Immature natural killer cell (primary cell): ENCODE data around the gene CCDC121. TPM values are rescaled to one million over a fixed set of nuclear protein-coding genes. Genes with fewer than 3 reads are reported as not detected.
"Not testable (repeated sequence)": the region's sequence is repeated elsewhere in the genome, so short reads cannot be mapped to it uniquely, and the experiment has no call there.

Experiments used
- DNase-seq, 3 donors: peaks; one replicate each; pipeline ENCODE4 v3.0.0; 2022; ENCODE audit warnings: mixed read lengths in 1 of 3
- H3K27ac Mint-ChIP-seq, 6 donors: one replicate each; pipeline ENCODE4 v1.8.0; 2020; ENCODE audit warnings: mixed read lengths in 6 of 6, mild to moderate bottlenecking in 5 of 6, inconsistent platforms in 4 of 6, moderate library complexity in 3 of 6
- H3K27me3 Mint-ChIP-seq, 3 donors: one replicate each; pipeline ENCODE4 v1.8.0; 2020 to 2021; ENCODE audit warnings: low read depth in 3 of 3, mild to moderate bottlenecking in 3 of 3, mixed read lengths in 3 of 3, moderate library complexity in 3 of 3, inconsistent platforms in 1 of 3
- H3K36me3 Mint-ChIP-seq, 3 donors: one replicate each; pipeline ENCODE4 v1.8.0; 2020; ENCODE audit warnings: mixed read lengths in 3 of 3, inconsistent platforms in 2 of 3, mild to moderate bottlenecking in 2 of 3
- H3K4me1 Mint-ChIP-seq, 2 donors: one replicate each; pipeline ENCODE4 v1.8.0; 2020; ENCODE audit warnings: inconsistent platforms in 2 of 2, mild to moderate bottlenecking in 2 of 2, mixed read lengths in 2 of 2, moderate library complexity in 1 of 2
- H3K4me3 Mint-ChIP-seq, 5 donors: one replicate each; pipeline ENCODE4 v1.8.0; 2020; ENCODE audit warnings: mild to moderate bottlenecking in 5 of 5, mixed read lengths in 5 of 5, inconsistent platforms in 3 of 5, moderate library complexity in 3 of 5
- H3K9me3 Mint-ChIP-seq, 6 donors: one replicate each; pipeline ENCODE4 v1.8.0; 2020; ENCODE audit warnings: mild to moderate bottlenecking in 6 of 6, mixed read lengths in 6 of 6, inconsistent platforms in 4 of 6, moderate library complexity in 3 of 6
- polyA plus RNA-seq, 3 donors: library from polyadenylated mRNA; unstranded; fragments of 300-500 nt; fragmentation: Illumina TruSeq; gene quantifications; one replicate each; pipeline ENCODE4 v1.2.3, GENCODE V29; 2021

The CCDC121 gene
- polyA plus RNA-seq, 3 donors from 2014 or later = 1.1 to 2.9 TPM; not detected in 1

- DNase-seq = no peak
- H3K36me3 Mint-ChIP-seq = peaks cover 20 to 40% (median 25%) of the 10 kb centered on the region in 3 donors
- H3K4me3 Mint-ChIP-seq = no peak overlapping the region
- H3K9me3 Mint-ChIP-seq = no peaks in the 10 kb centered on the region
- peaks cover 0 to 2% (median 0%) of the 10 kb centered on the region in 3 donors for H3K27me3 Mint-ChIP-seq
- H3K4me1 Mint-ChIP-seq = no peaks in the 10 kb centered on the region
- peak overlapping the region in 2 of 6 donors; percentile 25 to 31 for H3K27ac Mint-ChIP-seq
Observed at GRCh38 chr2:27624943-27625342, 3.9 kb downstream of the CCDC121 start.

GRCh38 chr2:27622921-27623384 is 5.9 kb downstream of the CCDC121 start:
- no peak for DNase-seq
- Mint-ChIP-seq H3K9me3 (no peaks in the 10 kb centered on the region), H3K36me3 (peaks cover 29 to 52% (median 34%) of the 10 kb centered on the region in 3 donors), H3K4me1 (no peaks in the 10 kb centered on the region), H3K4me3 (no peak overlapping the region), H3K27me3 (no peaks in the 10 kb centered on the region), H3K27ac (no peak overlapping the region)

GRCh38 chr2:27621524-27621923 is 7.3 kb downstream of the CCDC121 start:
- Mint-ChIP-seq H3K27me3 (no peaks in the 10 kb centered on the region), H3K36me3 (peaks cover 38 to 62% (median 42%) of the 10 kb centered on the region in 3 donors), H3K27ac (peak overlapping the region in 1 of 6 donors; percentile 47), H3K9me3 (no peaks in the 10 kb centered on the region), H3K4me3 (no peak overlapping the region), H3K4me1 (no peaks in the 10 kb centered on the region)
- no peak for DNase-seq

GRCh38 chr2:27615316-27615715 is 13.5 kb downstream of the CCDC121 start:
- H3K4me1 Mint-ChIP-seq = no peaks in the 10 kb centered on the region
- no peak overlapping the region for H3K27ac Mint-ChIP-seq
- H3K4me3 Mint-ChIP-seq = no peak overlapping the region
- H3K36me3 Mint-ChIP-seq = peaks cover 28 to 46% (median 32%) of the 10 kb centered on the region in 3 donors
- no peaks in the 10 kb centered on the region for H3K27me3 Mint-ChIP-seq
- no peak for DNase-seq
- H3K9me3 Mint-ChIP-seq = no peaks in the 10 kb centered on the region

- H3K4me1 Mint-ChIP-seq = no peaks in the 10 kb centered on the region
- H3K4me3 Mint-ChIP-seq = no peak overlapping the region
- H3K27me3 Mint-ChIP-seq = no peaks in the 10 kb centered on the region
- no peak overlapping the region for H3K27ac Mint-ChIP-seq
- H3K9me3 Mint-ChIP-seq = no peaks in the 10 kb centered on the region
- H3K36me3 Mint-ChIP-seq = peaks cover 25 to 41% (median 28%) of the 10 kb centered on the region in 3 donors
- no peak for DNase-seq
Observed at GRCh38 chr2:27613985-27614384, 14.8 kb downstream of the CCDC121 start.

- DNase-seq = no peak
- Mint-ChIP-seq H3K4me3 (no peak overlapping the region), H3K4me1 (no peaks in the 10 kb centered on the region), H3K9me3 (no peaks in the 10 kb centered on the region), H3K27me3 (no peaks in the 10 kb centered on the region), H3K36me3 (peaks cover 29 to 52% (median 34%) of the 10 kb centered on the region in 3 donors), H3K27ac (no peak overlapping the region)
Observed at GRCh38 chr2:27606611-27607010, 22.2 kb downstream of the CCDC121 start.

GRCh38 chr2:27596627-27597026 is 32.2 kb downstream of the CCDC121 start:
- peaks cover 30 to 49% (median 34%) of the 10 kb centered on the region in 3 donors for H3K36me3 Mint-ChIP-seq
- peaks cover 9 to 14% (median 10%) of the 10 kb centered on the region in 6 donors for H3K9me3 Mint-ChIP-seq
- DNase-seq = no peak
- H3K27me3 Mint-ChIP-seq = peaks cover 0 to 3% (median 0%) of the 10 kb centered on the region in 3 donors
- H3K4me3 Mint-ChIP-seq = no peak overlapping the region
- peaks cover 46 to 55% of the 10 kb centered on the region in 2 donors for H3K4me1 Mint-ChIP-seq
- peak overlapping the region in 2 of 6 donors; percentile 23 to 31 for H3K27ac Mint-ChIP-seq

- H3K9me3 Mint-ChIP-seq = peaks cover 10 to 19% (median 15%) of the 10 kb centered on the region in 6 donors
- not testable (repeated sequence) for H3K4me3 Mint-ChIP-seq, H3K27ac Mint-ChIP-seq, H3K27me3 Mint-ChIP-seq, DNase-seq
- H3K4me1 Mint-ChIP-seq = peaks cover 50 to 64% of the 10 kb centered on the region in 2 donors
- H3K36me3 Mint-ChIP-seq = peaks cover 26 to 48% (median 35%) of the 10 kb centered on the region in 3 donors
Observed at GRCh38 chr2:27595412-27595811, 33.4 kb downstream of the CCDC121 start.

GRCh38 chr2:27594020-27594703 is 34.6 kb downstream of the CCDC121 start:
- Mint-ChIP-seq H3K9me3 (peaks cover 10 to 23% (median 15%) of the 10 kb centered on the region in 6 donors), H3K4me1 (peaks cover 50 to 69% of the 10 kb centered on the region in 2 donors), H3K36me3 (peaks cover 23 to 41% (median 39%) of the 10 kb centered on the region in 3 donors)
- not testable (repeated sequence) for H3K27ac Mint-ChIP-seq, H3K4me3 Mint-ChIP-seq, DNase-seq, H3K27me3 Mint-ChIP-seq

GRCh38 chr2:27593240-27593639 is 35.6 kb downstream of the CCDC121 start:
- peak overlapping the region in 2 of 5 donors; percentile 21 to 40 for H3K4me3 Mint-ChIP-seq
- peaks cover 10 to 23% (median 15%) of the 10 kb centered on the region in 6 donors for H3K9me3 Mint-ChIP-seq
- H3K4me1 Mint-ChIP-seq = peaks cover 45 to 72% of the 10 kb centered on the region in 2 donors
- peaks cover 0 to 3% (median 0%) of the 10 kb centered on the region in 3 donors for H3K27me3 Mint-ChIP-seq
- no peak overlapping the region for H3K27ac Mint-ChIP-seq
- DNase-seq = no peak
- H3K36me3 Mint-ChIP-seq = peaks cover 21 to 40% (median 39%) of the 10 kb centered on the region in 3 donors

- peak overlapping the region in 1 of 6 donors; percentile 32 for H3K27ac Mint-ChIP-seq
- H3K9me3 Mint-ChIP-seq = peaks cover 10 to 22% (median 14%) of the 10 kb centered on the region in 6 donors
- H3K4me3 Mint-ChIP-seq = peak overlapping the region in 4 of 5 donors; percentile 42 to 60 (median 48)
- H3K36me3 Mint-ChIP-seq = peaks cover 20 to 37% (median 36%) of the 10 kb centered on the region in 3 donors
- peaks cover 0 to 3% (median 2%) of the 10 kb centered on the region in 3 donors for H3K27me3 Mint-ChIP-seq
- no peak for DNase-seq
- H3K4me1 Mint-ChIP-seq = peaks cover 51 to 71% of the 10 kb centered on the region in 2 donors
Observed at GRCh38 chr2:27591745-27592144, 37.1 kb downstream of the CCDC121 start.

- no peak overlapping the region for H3K4me3 Mint-ChIP-seq
- H3K4me1 Mint-ChIP-seq = peaks cover 67 to 87% of the 10 kb centered on the region in 2 donors
- peaks cover 3 to 4% (median 4%) of the 10 kb centered on the region in 3 donors for H3K27me3 Mint-ChIP-seq
- H3K9me3 Mint-ChIP-seq = peaks cover 0 to 13% (median 4%) of the 10 kb centered on the region in 6 donors
- peaks cover 5 to 27% (median 11%) of the 10 kb centered on the region in 3 donors for H3K36me3 Mint-ChIP-seq
- DNase-seq = no peak
- no peak overlapping the region for H3K27ac Mint-ChIP-seq
Observed at GRCh38 chr2:27588308-27588707, 40.5 kb downstream of the CCDC121 start.

GRCh38 chr2:27587025-27587424 is 41.8 kb downstream of the CCDC121 start:
- DNase-seq = no peak
- H3K9me3 Mint-ChIP-seq = peaks cover 0 to 13% (median 4%) of the 10 kb centered on the region in 6 donors
- peak overlapping the region in 3 of 6 donors; percentile 15 to 36 (median 22) for H3K27ac Mint-ChIP-seq
- peak overlapping the region in 1 of 5 donors; percentile 61 for H3K4me3 Mint-ChIP-seq
- peaks cover 0 to 11% (median 4%) of the 10 kb centered on the region in 3 donors for H3K27me3 Mint-ChIP-seq
- H3K4me1 Mint-ChIP-seq = peaks cover 69 to 91% of the 10 kb centered on the region in 2 donors
- H3K36me3 Mint-ChIP-seq = peaks cover 5 to 22% (median 8%) of the 10 kb centered on the region in 3 donors

- no peak for DNase-seq
- Mint-ChIP-seq H3K27me3 (peaks cover 4 to 11% (median 8%) of the 10 kb centered on the region in 3 donors), H3K4me1 (peaks cover 56 to 77% of the 10 kb centered on the region in 2 donors), H3K36me3 (peaks cover 0 to 11% (median 3%) of the 10 kb centered on the region in 3 donors), H3K9me3 (peaks cover 0 to 4% (median 0%) of the 10 kb centered on the region in 6 donors), H3K4me3 (peak overlapping the region; percentile 4 to 96 (median 92)), H3K27ac (peak overlapping the region in 3 of 6 donors; percentile 6 to 36 (median 34))
Observed at GRCh38 chr2:27584597-27584996, 44.2 kb downstream of the CCDC121 start.
